ENCODE data around the gene STARD5. TPM values are rescaled to one million over a fixed set of nuclear protein-coding genes. Genes with fewer than 3 reads are reported as not detected.

The STARD5 gene
- total RNA-seq, 2 donors from 2014 or later: 2.0 to 5.4 TPM

- no peak overlapping the region for H3K4me3 Mint-ChIP-seq
- H3K9me3 ChIP-seq (ENCODE audit: control insufficient read depth, low read length): peaks cover 20% of the 10 kb centered on the region
- H3K9ac ChIP-seq (ENCODE audit: extremely low read depth, low read length, poor library complexity, severe bottlenecking): no peak overlapping the region
- no peak overlapping the region for H3K27ac ChIP-seq (ENCODE audit: low read depth, low read length)
- H3K27me3 Mint-ChIP-seq (ENCODE audit: insufficient read depth): peaks cover 5% of the 10 kb centered on the region
- 90 to 92% methylated on average over 2 to 5 of the region's 5 CpGs for WGBS, 2 experiments (ENCODE audit: insufficient coverage in 1 of 2, insufficient read length in 1 of 2)
- H3K9me3 Mint-ChIP-seq: peaks cover 16% of the 10 kb centered on the region
- H3K36me3 Mint-ChIP-seq (ENCODE audit: low read depth): no peaks in the 10 kb centered on the region
- H3K4me1 ChIP-seq (ENCODE audit: control insufficient read depth, insufficient read depth, low read length): no peaks in the 10 kb centered on the region
- no peak overlapping the region for H3K4me3 ChIP-seq (ENCODE audit: low read length)
- no peaks in the 10 kb centered on the region for H3K27me3 ChIP-seq (ENCODE audit: control insufficient read depth, insufficient read depth, low read length, poor library complexity, severe bottlenecking)
- no peak for DNase-seq
- no peaks in the 10 kb centered on the region for H3K36me3 ChIP-seq (ENCODE audit: control insufficient read depth, insufficient read depth, low read length)
- H3K4me1 Mint-ChIP-seq: peaks cover 9% of the 10 kb centered on the region
- no peak overlapping the region for H3K27ac Mint-ChIP-seq
- no peak for TF ChIP-seq CTCF (conservative IDR thresholded peaks at IDR 0.05)
Measured at GRCh38 chr15:81273200-81273599, 50.7 kb downstream of the STARD5 start.

- WGBS, 2 experiments (ENCODE audit: insufficient coverage in 1 of 2, insufficient read length in 1 of 2): 91 to 92% methylated on average over 10 to 12 of the region's 12 CpGs
- Histone ChIP-seq H3K27me3 (ENCODE audit: control insufficient read depth, insufficient read depth, low read length, poor library complexity, severe bottlenecking) (no peaks in the 10 kb centered on the region), H3K9me3 (ENCODE audit: control insufficient read depth, low read length) (peaks cover 11% of the 10 kb centered on the region), H3K9ac (ENCODE audit: extremely low read depth, low read length, poor library complexity, severe bottlenecking) (no peak overlapping the region), H3K36me3 (ENCODE audit: control insufficient read depth, insufficient read depth, low read length) (no peaks in the 10 kb centered on the region), H3K27ac (ENCODE audit: low read depth, low read length) (no peak overlapping the region), H3K4me3 (ENCODE audit: low read length) (no peak overlapping the region), H3K4me1 (ENCODE audit: control insufficient read depth, insufficient read depth, low read length) (no peaks in the 10 kb centered on the region)
- Mint-ChIP-seq H3K27ac (no peak overlapping the region), H3K4me1 (peaks cover 9% of the 10 kb centered on the region), H3K36me3 (ENCODE audit: low read depth) (no peaks in the 10 kb centered on the region), H3K27me3 (ENCODE audit: insufficient read depth) (peaks cover 5% of the 10 kb centered on the region), H3K9me3 (peaks cover 6% of the 10 kb centered on the region), H3K4me3 (no peak overlapping the region)
- TF ChIP-seq CTCF (conservative IDR thresholded peaks at IDR 0.05): no peak
- no peak for DNase-seq
Measured at GRCh38 chr15:81271761-81272644, 51.9 kb downstream of the STARD5 start.

GRCh38 chr15:81270781-81271491 lies 53.0 kb downstream of the STARD5 start:
- WGBS, 2 experiments (ENCODE audit: insufficient coverage in 1 of 2, insufficient read length in 1 of 2): 90 to 93% methylated on average over 3 to 11 of the region's 11 CpGs
- H3K4me1 Mint-ChIP-seq: peaks cover 13% of the 10 kb centered on the region

More at GRCh38 chr15:81270781-81271491, 53.0 kb downstream of the STARD5 start:
- TF ChIP-seq CTCF (conservative IDR thresholded peaks at IDR 0.05): no peak
- H3K27me3 Mint-ChIP-seq (ENCODE audit: insufficient read depth): peaks cover 5% of the 10 kb centered on the region
- DNase-seq: no peak
- H3K36me3 ChIP-seq (ENCODE audit: control insufficient read depth, insufficient read depth, low read length): no peaks in the 10 kb centered on the region
- H3K9me3 Mint-ChIP-seq: no peaks in the 10 kb centered on the region
- H3K27ac Mint-ChIP-seq: no peak overlapping the region
- H3K27me3 ChIP-seq (ENCODE audit: control insufficient read depth, insufficient read depth, low read length, poor library complexity, severe bottlenecking): no peaks in the 10 kb centered on the region
- H3K27ac ChIP-seq (ENCODE audit: low read depth, low read length): no peak overlapping the region
- H3K9ac ChIP-seq (ENCODE audit: extremely low read depth, low read length, poor library complexity, severe bottlenecking): no peak overlapping the region
- no peaks in the 10 kb centered on the region for H3K36me3 Mint-ChIP-seq (ENCODE audit: low read depth)
- no peaks in the 10 kb centered on the region for H3K4me1 ChIP-seq (ENCODE audit: control insufficient read depth, insufficient read depth, low read length)
- no peak overlapping the region for H3K4me3 ChIP-seq (ENCODE audit: low read length)
- peaks cover under 1% of the 10 kb centered on the region for H3K9me3 ChIP-seq (ENCODE audit: control insufficient read depth, low read length)
- H3K4me3 Mint-ChIP-seq: no peak overlapping the region
